Mammary epithelial cell (primary cell): ENCODE results near the gene FGG.

Experiments used
- EZH2 ChIP-seq: IDR thresholded peaks from 2 replicates; pipeline ENCODE4 v1.6.1; 2012; ENCODE audit warnings: low read length, inconsistent platforms, borderline replicate concordance
- TF ChIP-seq, protein P1 (sequence below), 2 donors: IDR thresholded peaks in 1 of 2; conservative IDR thresholded peaks in 1 of 2; 2 replicates each; pipeline ENCODE4 v1.5.1; 2011 to 2012; ENCODE audit warnings: inconsistent platforms in 2 of 2, low read length in 2 of 2, mild to moderate bottlenecking in 2 of 2, control low read depth in 1 of 2, low read depth in 1 of 2; ENCODE audit not compliant: insufficient read depth in 1 of 2; ENCODE audit errors: extremely low read depth in 1 of 2

- TF ChIP-seq, protein P1, sequence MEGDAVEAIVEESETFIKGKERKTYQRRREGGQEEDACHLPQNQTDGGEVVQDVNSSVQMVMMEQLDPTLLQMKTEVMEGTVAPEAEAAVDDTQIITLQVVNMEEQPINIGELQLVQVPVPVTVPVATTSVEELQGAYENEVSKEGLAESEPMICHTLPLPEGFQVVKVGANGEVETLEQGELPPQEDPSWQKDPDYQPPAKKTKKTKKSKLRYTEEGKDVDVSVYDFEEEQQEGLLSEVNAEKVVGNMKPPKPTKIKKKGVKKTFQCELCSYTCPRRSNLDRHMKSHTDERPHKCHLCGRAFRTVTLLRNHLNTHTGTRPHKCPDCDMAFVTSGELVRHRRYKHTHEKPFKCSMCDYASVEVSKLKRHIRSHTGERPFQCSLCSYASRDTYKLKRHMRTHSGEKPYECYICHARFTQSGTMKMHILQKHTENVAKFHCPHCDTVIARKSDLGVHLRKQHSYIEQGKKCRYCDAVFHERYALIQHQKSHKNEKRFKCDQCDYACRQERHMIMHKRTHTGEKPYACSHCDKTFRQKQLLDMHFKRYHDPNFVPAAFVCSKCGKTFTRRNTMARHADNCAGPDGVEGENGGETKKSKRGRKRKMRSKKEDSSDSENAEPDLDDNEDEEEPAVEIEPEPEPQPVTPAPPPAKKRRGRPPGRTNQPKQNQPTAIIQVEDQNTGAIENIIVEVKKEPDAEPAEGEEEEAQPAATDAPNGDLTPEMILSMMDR (conservative IDR thresholded peaks at IDR 0.05 in 1 of 2, IDR thresholded peaks at IDR 0.05 in 1 of 2; ENCODE audit: extremely low read depth in 1 of 2, insufficient read depth in 1 of 2, low read depth in 1 of 2, low read length in 2 of 2): no peak
- no peak for TF ChIP-seq EZH2
Measured at GRCh38 chr4:154586296-154587033, 26.0 kb downstream of the FGG start.
